CD4-positive, alpha-beta T cell treated with Interleukin-12 subunit alpha and Interleukin-12 subunit beta, for 1 hour (primary cell): ENCODE results near the gene IL13.

ENCODE experiments used
- DNase-seq: peaks from one replicate; pipeline ENCODE4 v3.0.0-alpha.2; 2020

The IL13 gene

DNA sequence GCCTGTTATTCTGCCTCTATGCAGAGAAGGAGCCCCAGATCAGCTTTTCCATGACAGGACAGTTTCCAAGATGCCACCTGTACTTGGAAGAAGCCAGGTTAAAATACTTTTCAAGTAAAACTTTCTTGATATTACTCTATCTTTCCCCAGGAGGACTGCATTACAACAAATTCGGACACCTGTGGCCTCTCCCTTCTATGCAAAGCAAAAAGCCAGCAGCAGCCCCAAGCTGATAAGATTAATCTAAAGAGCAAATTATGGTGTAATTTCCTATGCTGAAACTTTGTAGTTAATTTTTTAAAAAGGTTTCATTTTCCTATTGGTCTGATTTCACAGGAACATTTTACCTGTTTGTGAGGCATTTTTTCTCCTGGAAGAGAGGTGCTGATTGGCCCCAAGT lies 15.5 kb downstream of the IL13 start:
- DNase-seq: no peak

- no peak for DNase-seq
These were observed 16.1 kb downstream of the IL13 start, which contains the start of gene IL4 for GRCh38 chr5:132673939-132674630. IL4 (plus strand) TSS chr5:132673989; CDS start chr5:132674051, 62 bp downstream.

DNA sequence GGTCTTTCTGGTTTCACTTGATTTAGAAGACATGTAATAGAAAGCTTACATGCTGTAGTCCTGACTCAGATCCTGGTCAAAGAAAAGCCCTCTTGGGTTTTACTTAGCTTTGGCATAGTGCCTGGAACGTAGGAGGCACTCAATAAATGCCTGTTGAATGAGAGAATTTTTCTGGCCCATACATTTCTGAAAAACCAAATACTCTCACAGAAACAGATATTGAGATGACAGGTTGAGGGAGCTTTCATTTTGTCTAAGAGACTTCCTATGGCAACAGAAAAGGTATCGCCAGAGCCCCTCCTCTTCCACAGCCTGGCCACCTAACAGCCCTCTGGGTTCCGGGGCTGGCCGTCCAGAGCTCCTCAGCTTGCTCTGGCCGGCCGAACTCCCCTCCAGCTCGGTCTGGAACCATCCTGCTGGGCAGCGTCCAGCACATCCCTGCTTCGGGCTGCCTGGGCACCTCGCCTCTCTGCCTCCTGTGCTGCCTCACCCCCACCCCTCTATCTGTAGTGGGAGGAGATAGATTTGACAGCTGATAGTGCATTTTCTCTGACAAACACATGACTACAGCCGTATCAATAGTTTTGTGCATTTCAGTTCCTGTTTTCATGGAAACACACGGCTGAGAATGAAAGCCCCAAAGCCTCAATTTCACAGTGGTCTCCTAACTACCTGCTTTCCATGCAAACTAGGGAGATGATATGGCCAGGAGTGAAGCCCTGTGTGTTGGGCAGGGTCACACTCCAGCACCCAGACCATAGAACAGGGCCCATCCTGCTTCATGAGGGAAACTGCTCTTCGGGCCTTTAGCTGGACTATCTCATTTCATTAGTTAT lies 16.9 kb downstream of the IL13 start:
- DNase-seq: no peak

DNA sequence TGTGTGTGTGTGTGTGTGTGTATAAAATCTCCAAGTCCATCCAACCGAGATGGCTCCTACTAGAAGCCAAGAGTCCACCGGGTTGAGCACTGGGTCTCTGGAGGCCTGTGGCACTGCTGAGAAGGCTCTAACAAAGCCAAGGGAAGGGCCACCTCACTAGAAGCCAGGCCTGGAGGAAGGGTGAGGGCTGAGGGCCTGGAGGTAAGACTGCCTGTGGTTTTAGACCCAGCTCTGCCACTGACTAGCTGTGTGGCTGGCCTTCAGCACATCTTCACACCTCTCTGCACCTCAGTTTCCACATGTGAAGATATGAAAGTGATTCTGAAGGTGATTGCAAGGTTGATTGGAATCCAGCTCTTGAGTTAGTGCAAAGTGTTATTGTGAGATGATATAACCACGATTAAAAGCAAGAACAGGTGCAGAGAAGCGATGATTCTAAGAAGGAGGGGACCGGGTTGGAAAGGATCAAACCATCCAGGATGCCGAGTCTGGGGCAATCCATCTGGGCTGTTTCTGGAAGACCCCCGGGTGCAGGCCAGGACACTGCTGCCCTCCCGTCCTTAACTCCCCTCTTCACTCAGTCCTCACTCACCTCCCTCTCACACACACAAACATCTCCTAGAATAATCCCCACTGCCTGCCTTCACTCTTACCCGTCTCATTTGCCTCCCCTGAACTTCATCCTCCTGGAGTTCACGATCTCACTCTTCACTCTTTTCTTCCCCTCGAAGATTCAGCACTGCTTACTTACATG lies 18.1 kb downstream of the IL13 start:
- DNase-seq: no peak

- DNase-seq: no peak
These were observed 19.2 kb downstream of the IL13 start for GRCh38 chr5:132677191-132677590.

DNA sequence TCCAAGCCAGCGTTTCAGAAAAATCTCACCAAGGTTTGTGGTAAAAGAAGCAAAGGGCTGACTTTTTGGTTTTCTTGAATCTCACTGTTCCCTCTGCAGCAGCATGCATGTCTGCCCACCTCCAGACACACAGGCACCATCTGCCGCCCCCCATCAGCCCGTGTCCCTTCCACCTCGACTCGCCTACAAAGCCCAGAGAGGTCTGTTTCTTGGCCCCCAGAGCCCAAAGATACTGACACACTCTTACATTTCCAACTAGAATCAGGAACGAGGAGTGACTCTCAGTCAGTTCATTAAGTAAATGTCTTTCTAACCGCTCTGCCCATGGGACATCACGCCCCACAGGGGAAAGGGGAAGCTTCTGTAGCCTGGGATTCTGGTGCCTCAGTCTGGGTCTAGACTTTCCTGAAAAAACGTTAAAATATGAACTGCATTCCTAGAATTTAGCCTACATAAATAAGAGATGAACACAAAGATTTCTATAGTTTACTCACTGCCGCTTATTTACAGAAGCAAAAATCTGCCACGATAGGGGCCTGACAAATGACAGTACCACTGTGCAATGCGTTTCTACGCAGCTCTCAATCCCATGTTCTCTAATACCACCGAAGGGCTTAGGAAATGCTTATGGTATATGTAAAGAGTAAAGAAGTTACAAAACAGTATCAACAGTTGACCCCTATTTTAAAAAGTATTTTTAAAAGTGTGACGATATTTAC lies 19.9 kb downstream of the IL13 start:
- DNase-seq: no peak

GRCh38 chr5:132678735-132679134 lies 20.8 kb downstream of the IL13 start:
- no peak for DNase-seq

- no peak for DNase-seq
These were observed 21.2 kb downstream of the IL13 start for GRCh38 chr5:132679166-132679565.

GRCh38 chr5:132679717-132680380 lies 21.9 kb downstream of the IL13 start:
- DNase-seq: no peak

- no peak for DNase-seq
These were observed 23.0 kb downstream of the IL13 start for GRCh38 chr5:132680780-132681475.

DNA sequence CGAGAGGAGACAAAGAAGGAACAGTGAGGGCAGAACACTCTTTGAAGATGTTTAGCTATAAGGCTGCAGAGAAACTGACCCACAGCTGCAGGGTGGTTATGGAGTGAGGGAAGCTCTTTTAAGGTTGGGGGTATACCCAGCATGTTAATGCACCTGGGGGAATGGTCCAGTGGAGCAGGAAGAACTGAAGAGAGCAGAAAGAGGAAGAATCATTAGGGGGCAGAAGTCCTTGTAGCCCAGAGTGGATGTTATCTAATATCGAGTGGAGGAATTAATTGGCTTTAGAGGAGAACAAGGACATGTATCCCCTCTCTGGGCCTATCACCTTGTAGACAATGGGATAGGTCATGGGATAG lies 23.5 kb downstream of the IL13 start:
- no peak for DNase-seq

GRCh38 chr5:132681983-132682382 lies 24.0 kb downstream of the IL13 start:
- DNase-seq: no peak

DNA sequence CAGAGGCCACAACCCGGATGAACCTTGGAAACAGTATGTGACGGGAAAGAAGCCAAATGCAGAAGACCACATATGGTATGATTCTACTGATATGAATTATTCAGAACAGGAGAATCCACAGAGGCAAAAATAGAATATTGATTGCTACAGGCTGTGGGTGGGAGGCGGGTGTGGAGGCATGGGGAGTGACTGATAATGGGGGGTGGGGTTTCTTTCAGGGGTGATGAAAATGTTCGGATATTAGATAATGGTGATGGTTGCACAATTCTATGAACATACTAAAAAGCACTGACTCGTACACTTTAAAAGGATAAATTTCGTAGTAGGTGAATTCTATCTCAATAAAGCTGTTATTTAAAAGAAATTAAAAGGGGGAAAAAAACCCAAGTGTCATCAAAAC lies 26.5 kb downstream of the IL13 start:
- no peak for DNase-seq

DNA sequence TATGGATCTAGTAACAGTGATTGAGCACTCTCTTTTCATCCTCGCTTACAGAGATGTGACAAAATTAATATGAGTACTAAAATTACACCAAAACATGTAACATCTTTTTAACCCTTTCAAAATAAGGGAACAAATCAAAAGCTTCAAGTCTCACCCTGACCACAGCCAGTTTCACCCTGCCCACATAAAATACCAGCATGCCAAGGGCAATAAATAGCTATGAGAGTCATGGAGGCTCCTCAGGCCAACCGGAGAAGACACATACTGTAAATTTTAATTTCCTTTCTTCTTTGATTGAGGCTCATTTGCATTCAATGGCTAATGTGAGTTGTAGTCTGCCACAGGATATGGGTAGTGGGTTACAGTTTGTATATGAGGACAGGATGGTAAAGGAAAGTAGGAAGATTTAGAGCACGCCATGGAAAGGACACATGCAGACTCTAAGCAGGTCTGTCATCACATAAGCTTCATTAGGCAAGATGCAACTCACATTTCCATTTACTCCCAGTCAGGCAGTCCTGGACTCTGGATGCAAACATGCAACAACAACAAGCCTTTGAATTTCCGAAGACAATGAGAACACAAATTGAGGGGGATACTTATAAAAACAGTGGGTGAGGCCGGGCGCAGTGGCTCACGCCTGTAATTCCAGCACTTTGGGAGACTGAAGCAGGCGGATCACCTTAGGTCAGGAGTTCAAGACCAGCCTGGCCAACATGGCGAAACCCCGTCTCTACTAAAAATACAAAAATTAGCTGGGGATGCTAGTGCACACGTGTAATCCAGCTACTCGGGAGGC lies 27.1 kb downstream of the IL13 start:
- no peak for DNase-seq

GRCh38 chr5:132686193-132686592 lies 28.2 kb downstream of the IL13 start:
- no peak for DNase-seq

DNA sequence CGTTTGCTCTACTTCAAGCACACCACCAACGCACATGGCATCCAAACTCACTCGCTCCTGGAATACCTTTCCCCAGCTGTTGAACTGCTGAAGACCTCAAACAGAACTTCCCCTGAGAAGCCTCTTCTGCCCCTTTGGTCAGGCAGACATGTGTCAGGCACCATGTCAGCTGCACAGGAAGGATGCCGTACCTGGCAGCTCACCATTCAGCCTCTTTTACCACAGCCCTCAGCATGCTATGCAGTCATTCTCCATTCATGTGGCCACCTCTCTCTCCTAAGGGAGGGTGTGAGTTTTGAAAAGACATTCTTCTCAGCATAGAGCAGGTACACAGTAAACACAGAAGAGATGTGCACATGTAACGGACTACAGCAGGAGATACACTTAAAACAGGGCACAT lies 30.0 kb downstream of the IL13 start:
- peak; percentile 29 for DNase-seq

- peak; percentile 45 for DNase-seq
These were observed 30.8 kb downstream of the IL13 start for GRCh38 chr5:132688536-132689339.

DNA sequence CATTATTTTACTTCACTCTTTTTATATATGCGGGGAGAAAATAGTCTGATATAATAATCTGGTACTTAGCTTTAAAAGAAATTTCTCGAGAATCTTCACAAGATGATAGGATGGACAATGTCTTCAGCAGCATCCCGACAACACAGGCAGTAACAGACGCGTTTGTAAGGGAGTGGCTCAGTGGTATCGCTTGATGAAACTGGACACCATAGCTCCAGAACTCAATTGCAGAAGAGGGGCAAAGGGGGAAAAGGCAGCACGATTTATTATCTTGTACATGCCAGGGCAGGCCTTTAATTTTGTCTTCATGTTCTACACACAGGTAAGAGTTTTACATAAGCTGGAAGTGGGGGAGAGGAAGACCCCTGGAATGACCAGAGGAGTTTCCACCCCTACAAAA lies 31.5 kb downstream of the IL13 start:
- no peak for DNase-seq

- DNase-seq: no peak
These were observed 32.2 kb downstream of the IL13 start for GRCh38 chr5:132690156-132690555.
